B cell (primary cell): Measurements from ENCODE around the gene NSUN2. TPM values are rescaled to one million over a fixed set of nuclear protein-coding genes. Genes with fewer than 3 reads are reported as not detected.

Experiments used
- ATAC-seq: fragments of 200-7000 bp; cut with Tn5 transposase; one replicate; pipeline ENCODE4 v1.10.0; 2021; ENCODE audit warnings: low read depth, mild to moderate bottlenecking, moderate number of reproducible peaks, moderate library complexity
- CTCF ChIA-PET: fragments of 350-600 bp; sonication (Branson Sonifier 250); formaldehyde crosslinking; loops from one replicate; lab custom pipeline; 2021; ENCODE audit warnings: antibody characterized with exemption, inconsistent platforms; lab: Charles Lee
- POLR2A ChIA-PET: fragments of 350-600 bp; sonication (Branson Sonifier 250); formaldehyde crosslinking; loops from one replicate; lab custom pipeline; 2021; ENCODE audit warnings: antibody characterized with exemption; lab: Charles Lee
- DNase-seq: peaks from one replicate; pipeline ENCODE4 v3.0.0; 2013
- H2AFZ ChIP-seq: 2 replicates; pipeline ENCODE4 v1.6.1; 2012; ENCODE audit warnings: mild to moderate bottlenecking, low read depth, low read length; ENCODE audit not compliant: insufficient read depth, poor library complexity, severe bottlenecking
- H3K27ac ChIP-seq, 2 donors: 1 replicate in 1 of 2; 2 replicates in 1 of 2; pipeline ENCODE4 v1.5.1; 2012 to 2013; ENCODE audit warnings: low read length in 2 of 2, mild to moderate bottlenecking in 2 of 2, moderate library complexity in 1 of 2
- H3K27me3 ChIP-seq, 4 experiments: fragments of 200-600 bp in 1 of 4; sonication (generic) in 1 of 4; replicated peaks in 1 of 4; 1 replicate in 2 of 4; 2 replicates in 2 of 4; pipeline versions ENCODE4 v1.6.1 to v1.7.0; 2013 to 2016; ENCODE audit warnings: low read length in 3 of 4, mild to moderate bottlenecking in 2 of 4, mixed read lengths in 1 of 4, moderate library complexity in 1 of 4; ENCODE audit not compliant: insufficient read depth in 4 of 4, control insufficient read depth in 3 of 4; ENCODE audit errors: control extremely low read depth in 1 of 4
- H3K36me3 ChIP-seq, 2 experiments: replicated peaks in 1 of 2; 1 replicate in 1 of 2; 2 replicates in 1 of 2; pipeline versions ENCODE4 v1.6.1 to v1.7.1; 2013; ENCODE audit warnings: low read length in 1 of 2; ENCODE audit not compliant: insufficient read depth in 2 of 2, control insufficient read depth in 1 of 2; ENCODE audit errors: control extremely low read depth in 1 of 2, extremely low read depth in 1 of 2
- H3K4me1 ChIP-seq, 2 donors: fragments of 200-600 bp in 1 of 2; sonication (generic) in 1 of 2; 1 replicate in 1 of 2; 2 replicates in 1 of 2; pipeline versions ENCODE4 v1.5.1 to v1.6.1; 2013 to 2017; ENCODE audit warnings: low read length in 2 of 2; ENCODE audit not compliant: control insufficient read depth in 2 of 2, insufficient read depth in 2 of 2
- H3K4me2 ChIP-seq: replicated peaks from 2 replicates; pipeline ENCODE3; 2012; ENCODE audit warnings: mild to moderate bottlenecking, low read depth, low read length; ENCODE audit not compliant: poor library complexity, severe bottlenecking
- H3K4me3 ChIP-seq, 5 experiments: fragments of 200-600 bp in 1 of 5; sonication (generic) in 1 of 5; 1 replicate in 3 of 5; 2 replicates in 2 of 5; pipeline versions ENCODE4 v1.5.1 to v1.7.0; 2011 to 2016; ENCODE audit warnings: low read length in 4 of 5, mild to moderate bottlenecking in 4 of 5, low read depth in 2 of 5, control low read depth in 1 of 5, moderate library complexity in 1 of 5; ENCODE audit not compliant: insufficient read depth in 1 of 5; ENCODE audit errors: control extremely low read depth in 1 of 5, extremely low read depth in 1 of 5
- H3K79me2 ChIP-seq: fragments of 200-600 bp; sonication (generic); one replicate; pipeline ENCODE4 v1.6.0; 2016; ENCODE audit warnings: low read length; ENCODE audit not compliant: control insufficient read depth, insufficient read depth
- H3K9ac ChIP-seq: fragments of 200-600 bp; sonication (generic); 2 replicates; pipeline ENCODE4 v1.6.1; 2017; ENCODE audit warnings: mild to moderate bottlenecking, low read length, moderate library complexity
- H3K9me3 ChIP-seq, 3 donors: one replicate each; pipeline versions ENCODE4 v1.6.1 to v1.7.1; 2013; ENCODE audit warnings: low read length in 2 of 3; ENCODE audit not compliant: control insufficient read depth in 2 of 3, insufficient read depth in 1 of 3; ENCODE audit errors: control extremely low read depth in 1 of 3
- H4K20me1 ChIP-seq: 2 replicates; pipeline ENCODE4 v1.6.0; 2012; ENCODE audit warnings: mild to moderate bottlenecking, low read length; ENCODE audit not compliant: insufficient read depth, control insufficient read depth, poor library complexity, severe bottlenecking
- H3K27ac Mint-ChIP-seq: one replicate; pipeline ENCODE4 v1.8.0; 2021; ENCODE audit warnings: mixed read lengths
- H3K27me3 Mint-ChIP-seq: one replicate; pipeline ENCODE4 v1.8.0; 2021; ENCODE audit warnings: mixed read lengths
- H3K4me1 Mint-ChIP-seq: one replicate; pipeline ENCODE4 v1.8.0; 2021; ENCODE audit warnings: mixed read lengths
- H3K4me3 Mint-ChIP-seq: one replicate; pipeline ENCODE4 v1.8.0; 2021; ENCODE audit warnings: mixed read lengths
- H3K9me3 Mint-ChIP-seq: one replicate; pipeline ENCODE4 v1.8.0; 2022; ENCODE audit warnings: mixed read lengths; ENCODE audit not compliant: insufficient read depth
- EZH2 ChIP-seq: IDR thresholded peaks from 2 replicates; pipeline ENCODE4 v1.6.1; 2012; ENCODE audit warnings: borderline replicate concordance, low read depth, mild to moderate bottlenecking, moderate library complexity, low read length; ENCODE audit not compliant: insufficient read depth, poor library complexity, severe bottlenecking
- WGBS: methylation state at CpG from one replicate; pipeline ENCODE4 v1.1.5; 2013; ENCODE audit warnings: missing lambda C conversion rate; ENCODE audit not compliant: insufficient coverage; 5-methylcytosine and 5-hydroxymethylcytosine counted together
- intact Hi-C: fragments of 100-400 bp; cut with micrococcal nuclease; formaldehyde crosslinking; loops from one replicate; pipeline ENCODE4 v1.10.0; 2022
- polyA plus RNA-seq: library from polyadenylated mRNA; depleted of rRNA; stranded (reverse); fragments of >200 nt; gene quantifications from 2 replicates; pipeline ENCODE4 v1.2.3, GENCODE V29; 2012
- total RNA-seq, 2 donors: library from RNA; stranded (reverse); fragments of 120-200 nt in 1 of 2; gene quantifications; 1 replicate in 1 of 2; 2 replicates in 1 of 2; pipeline versions ENCODE4 v1.2.3 to v1.2.4, GENCODE V29; 2013 to 2022
- TF ChIP-seq, protein P1 (sequence below): fragments of 200-600 bp; IDR thresholded peaks from one replicate; pipeline ENCODE4 v1.8.0; 2022; ENCODE audit warnings: antibody characterized with exemption, mild to moderate bottlenecking

NSUN2 gene
- total and polyA plus RNA-seq, 2 donors (not counting 1 experiment from before 2014, with no cell fraction given), result 58.8 to 85.0 TPM

DNA sequence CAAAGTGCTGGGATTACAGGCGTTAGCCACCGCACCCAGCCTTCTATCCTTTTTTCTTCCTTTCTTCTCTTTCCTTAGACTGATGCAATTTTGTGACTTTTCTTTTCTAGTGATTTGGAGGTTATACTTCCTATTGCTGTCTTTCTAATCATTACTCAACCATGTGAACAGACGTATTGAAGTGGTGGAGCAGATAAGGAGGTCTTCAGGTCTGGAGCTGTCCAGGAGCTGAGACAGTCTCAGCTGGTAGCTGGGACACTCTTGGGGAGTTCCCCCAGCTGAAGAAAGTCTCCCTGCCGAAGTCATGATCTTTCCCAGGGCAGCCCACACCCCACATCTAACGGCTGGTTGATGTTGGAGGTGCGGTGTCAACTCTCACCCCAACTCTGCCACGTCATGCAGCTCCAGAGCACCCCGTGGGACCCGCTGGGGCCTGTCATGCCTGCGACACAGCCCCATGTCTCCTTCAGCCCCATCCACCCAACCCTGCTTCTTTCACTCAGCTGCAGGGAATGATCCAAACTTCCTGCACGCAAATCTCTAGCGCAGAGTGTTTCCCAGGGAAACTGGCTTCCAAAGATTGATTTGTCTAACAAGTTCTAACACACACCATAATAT lies 41.1 kb downstream of the NSUN2 start:
- ATAC-seq, result no peak
- no peak overlapping the region for H3K9ac ChIP-seq
- H3K9me3 Mint-ChIP-seq, result no peaks in the 10 kb centered on the region
- no peak overlapping the region for H2AFZ ChIP-seq
- no peak for DNase-seq
- intact Hi-C loops, result no loop called here
- H3K27ac ChIP-seq, result no peak overlapping the region
- H3K27ac Mint-ChIP-seq, result no peak overlapping the region
- H3K4me1 Mint-ChIP-seq, result no peaks in the 10 kb centered on the region
- POLR2A ChIA-PET, result no interaction called here
- H3K27me3 ChIP-seq, result no peaks in the 10 kb centered on the region
- TF ChIP-seq, protein P1, sequence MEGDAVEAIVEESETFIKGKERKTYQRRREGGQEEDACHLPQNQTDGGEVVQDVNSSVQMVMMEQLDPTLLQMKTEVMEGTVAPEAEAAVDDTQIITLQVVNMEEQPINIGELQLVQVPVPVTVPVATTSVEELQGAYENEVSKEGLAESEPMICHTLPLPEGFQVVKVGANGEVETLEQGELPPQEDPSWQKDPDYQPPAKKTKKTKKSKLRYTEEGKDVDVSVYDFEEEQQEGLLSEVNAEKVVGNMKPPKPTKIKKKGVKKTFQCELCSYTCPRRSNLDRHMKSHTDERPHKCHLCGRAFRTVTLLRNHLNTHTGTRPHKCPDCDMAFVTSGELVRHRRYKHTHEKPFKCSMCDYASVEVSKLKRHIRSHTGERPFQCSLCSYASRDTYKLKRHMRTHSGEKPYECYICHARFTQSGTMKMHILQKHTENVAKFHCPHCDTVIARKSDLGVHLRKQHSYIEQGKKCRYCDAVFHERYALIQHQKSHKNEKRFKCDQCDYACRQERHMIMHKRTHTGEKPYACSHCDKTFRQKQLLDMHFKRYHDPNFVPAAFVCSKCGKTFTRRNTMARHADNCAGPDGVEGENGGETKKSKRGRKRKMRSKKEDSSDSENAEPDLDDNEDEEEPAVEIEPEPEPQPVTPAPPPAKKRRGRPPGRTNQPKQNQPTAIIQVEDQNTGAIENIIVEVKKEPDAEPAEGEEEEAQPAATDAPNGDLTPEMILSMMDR, result no peak
- TF ChIP-seq EZH2, result no peak
- no peak overlapping the region for H3K4me2 ChIP-seq
- H3K4me3 ChIP-seq, result no peak overlapping the region
- no peaks in the 10 kb centered on the region for H3K4me1 ChIP-seq
- H4K20me1 ChIP-seq, result no peaks in the 10 kb centered on the region
- H3K36me3 ChIP-seq, result peaks cover 0 to 5% of the 10 kb centered on the region in 2 experiments
- H3K79me2 ChIP-seq, result no peaks in the 10 kb centered on the region
- no peak overlapping the region for H3K4me3 Mint-ChIP-seq
- CTCF ChIA-PET, result no interaction called here
- 90% methylated on average over 6 of the region's 12 CpGs for WGBS
- H3K9me3 ChIP-seq, result peaks cover 0 to 10% (median 0%) of the 10 kb centered on the region in 3 donors
- H3K27me3 Mint-ChIP-seq, result peaks cover 11% of the 10 kb centered on the region

DNA sequence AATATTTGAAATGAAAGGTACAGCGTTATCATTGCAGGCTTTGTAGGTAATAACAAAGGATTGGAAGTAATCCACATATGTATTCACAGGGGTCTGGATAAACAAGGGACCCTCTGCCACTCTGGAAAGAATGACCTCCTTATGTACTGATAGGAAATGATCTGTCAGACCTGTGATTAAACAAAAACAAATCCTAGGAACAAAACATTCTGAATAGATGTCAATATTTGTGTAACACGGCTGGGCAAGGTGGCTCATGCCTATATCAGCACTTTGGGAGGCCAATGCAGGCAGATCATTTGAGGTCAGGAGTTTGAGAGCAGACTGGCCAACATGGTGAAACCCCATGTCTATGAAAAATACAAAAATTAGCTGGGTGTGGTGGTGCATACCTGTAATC lies 42.3 kb downstream of the NSUN2 start:
- Histone ChIP-seq H3K4me3 (no peak overlapping the region), H2AFZ (no peak overlapping the region), H3K9ac (no peak overlapping the region), H4K20me1 (no peaks in the 10 kb centered on the region), H3K4me1 (no peaks in the 10 kb centered on the region), H3K79me2 (no peaks in the 10 kb centered on the region), H3K9me3 (peaks cover 0 to 5% (median 0%) of the 10 kb centered on the region in 3 donors), H3K36me3 (no peaks in the 10 kb centered on the region), H3K4me2 (no peak overlapping the region), H3K27ac (no peak overlapping the region), H3K27me3 (no peaks in the 10 kb centered on the region)
- ChIA-PET POLR2A (no interaction called here), CTCF (no interaction called here)
- intact Hi-C loops, result no loop called here
- peaks cover 19% of the 10 kb centered on the region for H3K27me3 Mint-ChIP-seq
- no peaks in the 10 kb centered on the region for H3K9me3 Mint-ChIP-seq
- H3K4me3 Mint-ChIP-seq, result no peak overlapping the region
- ATAC-seq (no peak), DNase-seq (no peak)
- WGBS, result 82% methylated on average over 2 of the region's 2 CpGs
- H3K27ac Mint-ChIP-seq, result no peak overlapping the region
- TF ChIP-seq, protein P1, result no peak
- TF ChIP-seq EZH2, result no peak
- no peaks in the 10 kb centered on the region for H3K4me1 Mint-ChIP-seq
